Neuronal stem cell (in vitro differentiated cells): ENCODE results near the gene MTHFSD.

ENCODE experiments used
- DNase-seq: peaks from one replicate; pipeline ENCODE4 v3.0.0-alpha.2; 2013; ENCODE audit warnings: low spot score
- H2AFZ ChIP-seq: one replicate; pipeline ENCODE4 v1.6.1; 2013; ENCODE audit warnings: mild to moderate bottlenecking, low read length, inconsistent platforms
- H2AK5ac ChIP-seq: 2 replicates; pipeline ENCODE4 v1.6.1; 2013; ENCODE audit warnings: low read depth, mild to moderate bottlenecking, inconsistent platforms, low read length, moderate library complexity, mixed read lengths
- H2BK120ac ChIP-seq: 2 replicates; pipeline ENCODE4 v1.6.1; 2013; ENCODE audit warnings: low read depth, mild to moderate bottlenecking, inconsistent platforms, low read length, moderate library complexity, mixed read lengths
- H2BK12ac ChIP-seq: one replicate; pipeline ENCODE4 v1.6.1; 2013; ENCODE audit warnings: low read length, inconsistent platforms
- H2BK15ac ChIP-seq: 2 replicates; pipeline ENCODE4 v1.6.1; 2013; ENCODE audit warnings: mild to moderate bottlenecking, low read length, inconsistent platforms, mixed read lengths
- H2BK5ac ChIP-seq: one replicate; pipeline ENCODE4 v1.6.1; 2013; ENCODE audit warnings: inconsistent platforms, mild to moderate bottlenecking, low read length, moderate library complexity
- H3K14ac ChIP-seq: one replicate; pipeline ENCODE4 v1.6.1; 2013; ENCODE audit warnings: low read length, inconsistent platforms
- H3K18ac ChIP-seq: 2 replicates; pipeline ENCODE4 v1.6.1; 2013; ENCODE audit warnings: low read length, inconsistent platforms
- H3K23ac ChIP-seq: 2 replicates; pipeline ENCODE4 v1.6.1; 2013; ENCODE audit warnings: low read depth, mild to moderate bottlenecking, mixed read lengths, low read length, inconsistent platforms; ENCODE audit not compliant: poor library complexity
- H3K27ac ChIP-seq: replicated peaks from 3 replicates; pipeline ENCODE4 v1.5.1; 2013; ENCODE audit warnings: low read length, inconsistent platforms
- H3K27me3 ChIP-seq, 3 experiments: 2 replicates each; pipeline ENCODE4 v1.6.1; 2013; ENCODE audit warnings: low read length in 3 of 3, mild to moderate bottlenecking in 2 of 3, inconsistent platforms in 1 of 3, low read depth in 1 of 3, mixed read lengths in 1 of 3, moderate library complexity in 1 of 3; ENCODE audit not compliant: control insufficient read depth in 3 of 3, insufficient read depth in 3 of 3
- H3K36me3 ChIP-seq, 2 donors: replicated peaks in 1 of 2; 2 replicates each; pipeline ENCODE4 v1.6.1; 2013; ENCODE audit warnings: low read length in 2 of 2; ENCODE audit not compliant: control insufficient read depth in 2 of 2, insufficient read depth in 2 of 2
- H3K4ac ChIP-seq: 2 replicates; pipeline ENCODE4 v1.6.1; 2013; ENCODE audit warnings: inconsistent platforms, mild to moderate bottlenecking, low read length, moderate library complexity
- H3K4me1 ChIP-seq, 2 donors: 1 replicate in 1 of 2; 2 replicates in 1 of 2; pipeline ENCODE4 v1.6.1; 2013; ENCODE audit warnings: low read length in 2 of 2, low read depth in 1 of 2; ENCODE audit not compliant: control insufficient read depth in 2 of 2, insufficient read depth in 1 of 2
- H3K4me2 ChIP-seq: one replicate; pipeline ENCODE4 v1.6.1; 2013; ENCODE audit warnings: mild to moderate bottlenecking, low read length, inconsistent platforms; ENCODE audit not compliant: insufficient read depth, poor library complexity, severe bottlenecking
- H3K4me3 ChIP-seq, 2 donors: 2 replicates each; pipeline ENCODE4 v1.5.1; 2013; ENCODE audit warnings: low read length in 2 of 2, mild to moderate bottlenecking in 2 of 2, inconsistent platforms in 1 of 2, moderate library complexity in 1 of 2
- H3K79me1 ChIP-seq: one replicate; pipeline ENCODE4 v1.6.1; 2013; ENCODE audit warnings: low read depth, mild to moderate bottlenecking, inconsistent platforms, low read length, moderate library complexity
- H3K9ac ChIP-seq: one replicate; pipeline ENCODE4 v1.6.1; 2013; ENCODE audit warnings: mild to moderate bottlenecking, low read depth, low read length, inconsistent platforms; ENCODE audit not compliant: poor library complexity
- H3K9me3 ChIP-seq, 2 donors: replicated peaks in 1 of 2; 2 replicates each; pipeline versions ENCODE3 to v1.6.1; 2013; ENCODE audit warnings: low read length in 2 of 2, mild to moderate bottlenecking in 2 of 2, inconsistent platforms in 1 of 2, low read depth in 1 of 2, mixed read lengths in 1 of 2, moderate library complexity in 1 of 2; ENCODE audit not compliant: control insufficient read depth in 2 of 2, insufficient read depth in 1 of 2
- H4K8ac ChIP-seq: one replicate; pipeline ENCODE4 v1.6.1; 2013; ENCODE audit warnings: low read depth, mild to moderate bottlenecking, inconsistent platforms, low read length, moderate library complexity
- H4K91ac ChIP-seq: one replicate; pipeline ENCODE4 v1.6.1; 2013; ENCODE audit warnings: low read length, low read depth, mild to moderate bottlenecking, inconsistent platforms; ENCODE audit not compliant: poor library complexity
- WGBS, 2 donors: extraction: QIAGEN DNeasy Blood & Tissue Kit; methylation state at CpG; one replicate each; pipeline ENCODE4 v1.1.7; 2013; ENCODE audit warnings: missing lambda C conversion rate in 2 of 2, mixed read lengths in 1 of 2; ENCODE audit not compliant: insufficient read length in 2 of 2, insufficient replicate concordance in 1 of 2; ENCODE audit errors: extremely low coverage in 2 of 2; 5-methylcytosine and 5-hydroxymethylcytosine counted together

The MTHFSD gene

GRCh38 chr16:86566966-86567700 lies 12.1 kb upstream of the MTHFSD start:
- DNase-seq, result no peak
- peak overlapping the region; percentile 29 to 73 for H3K4me3 ChIP-seq
- no peak overlapping the region for H3K27ac ChIP-seq
- peaks cover 0 to 2% of the 10 kb centered on the region in 2 donors for H3K9me3 ChIP-seq
- no peak overlapping the region for H3K4ac ChIP-seq
- no peak overlapping the region for H2BK12ac ChIP-seq
- no peak overlapping the region for H2BK120ac ChIP-seq
- peaks cover 0 to 3% of the 10 kb centered on the region in 2 donors for H3K4me1 ChIP-seq
- H2BK15ac ChIP-seq, result peak overlapping the region; percentile 24
- no peak overlapping the region for H4K91ac ChIP-seq
- peak overlapping the region; percentile 72 for H3K4me2 ChIP-seq
- peak overlapping the region; percentile 89 for H2AFZ ChIP-seq
- H3K79me1 ChIP-seq, result no peaks in the 10 kb centered on the region
- H3K27me3 ChIP-seq, result peaks cover 53 to 82% (median 75%) of the 10 kb centered on the region in 3 experiments
- WGBS, 2 donors, result no CpG with 5 or more reads among the region's 88 CpGs
- H4K8ac ChIP-seq, result no peak overlapping the region
- H3K14ac ChIP-seq, result no peak overlapping the region
- no peak overlapping the region for H2BK5ac ChIP-seq
- H3K36me3 ChIP-seq, result no peaks in the 10 kb centered on the region
- peak overlapping the region; percentile 50 for H3K9ac ChIP-seq
- H2AK5ac ChIP-seq, result no peak overlapping the region
- peak overlapping the region; percentile 59 for H3K23ac ChIP-seq
- H3K18ac ChIP-seq, result peak overlapping the region; percentile 77

GRCh38 chr16:86566601-86566965 lies 11.5 kb upstream of the MTHFSD start, which contains the start of gene FOXC2:
TSS of gene FOXC2 (plus strand) at chr16:86566829. CDS start at chr16:86567336, 507 bp downstream.
- Histone ChIP-seq H3K23ac (peak within 1 kb of the TSS; percentile 77), H2BK5ac (peak within 1 kb of the TSS; percentile 17), H3K4me3 (peak within 1 kb of the TSS; percentile 29 to 73), H3K9ac (peak within 1 kb of the TSS; percentile 50), H4K91ac (no peak within 1 kb of the TSS), H3K36me3 (no peaks in the 10 kb centered on the region), H3K27me3 (peaks cover 48 to 77% (median 70%) of the 10 kb centered on the region in 3 experiments), H2BK15ac (peak within 1 kb of the TSS; percentile 24), H2BK120ac (no peak within 1 kb of the TSS), H4K8ac (peak within 1 kb of the TSS; percentile 9), H3K4me1 (peaks cover 0 to 3% of the 10 kb centered on the region in 2 donors), H2BK12ac (no peak within 1 kb of the TSS), H3K18ac (peak within 1 kb of the TSS; percentile 77), H2AFZ (peak within 1 kb of the TSS; percentile 89), H3K4me2 (peak within 1 kb of the TSS; percentile 72), H3K9me3 (peaks cover 0 to 2% of the 10 kb centered on the region in 2 donors), H3K79me1 (no peaks in the 10 kb centered on the region), H3K27ac (no peak within 1 kb of the TSS), H3K4ac (no peak within 1 kb of the TSS), H3K14ac (no peak within 1 kb of the TSS), H2AK5ac (peak within 1 kb of the TSS; percentile 43)
- WGBS, 2 donors, result no CpG with 5 or more reads among the region's 30 CpGs
- DNase-seq, result peak; percentile 83

- peak overlapping the region; percentile 49 for H2AFZ ChIP-seq
- H3K27me3 ChIP-seq, result peaks cover 41 to 70% (median 63%) of the 10 kb centered on the region in 3 experiments
- peaks cover 0 to 3% of the 10 kb centered on the region in 2 donors for H3K4me1 ChIP-seq
- H2AK5ac ChIP-seq, result peak overlapping the region; percentile 43
- H3K4me2 ChIP-seq, result no peak overlapping the region
- H3K4ac ChIP-seq, result no peak overlapping the region
- no peak overlapping the region for H2BK15ac ChIP-seq
- no peak overlapping the region for H4K91ac ChIP-seq
- no peak for DNase-seq
- H4K8ac ChIP-seq, result peak overlapping the region; percentile 9
- no peak overlapping the region for H2BK12ac ChIP-seq
- peaks cover 0 to 2% of the 10 kb centered on the region in 2 donors for H3K9me3 ChIP-seq
- H3K36me3 ChIP-seq, result no peaks in the 10 kb centered on the region
- H3K9ac ChIP-seq, result no peak overlapping the region
- H3K79me1 ChIP-seq, result no peaks in the 10 kb centered on the region
- H3K18ac ChIP-seq, result peak overlapping the region; percentile 19
- peak overlapping the region; percentile 77 for H3K23ac ChIP-seq
- no peak overlapping the region for H2BK120ac ChIP-seq
- no CpG with 5 or more reads among the region's 53 CpGs for WGBS, 2 donors
- H2BK5ac ChIP-seq, result no peak overlapping the region
- no peak overlapping the region for H3K4me3 ChIP-seq
- no peak overlapping the region for H3K14ac ChIP-seq
- no peak overlapping the region for H3K27ac ChIP-seq
These were observed 10.8 kb upstream of the MTHFSD start for GRCh38 chr16:86565644-86566511.
